GM12878 (cell line): ENCODE results near the gene RETREG1.

ENCODE experiments used
- ETV6 ChIP-seq, 2 experiments: fragments of 450-650 bp in 1 of 2; IDR thresholded peaks in 1 of 2; conservative IDR thresholded peaks in 1 of 2; 2 replicates each; pipeline ENCODE4 v1.6.1; 2014; ENCODE audit warnings: antibody characterized with exemption in 1 of 2, borderline replicate concordance in 1 of 2, low read depth in 1 of 2, mild to moderate bottlenecking in 1 of 2, moderate library complexity in 1 of 2
- MLLT1 ChIP-seq: fragments of 450-650 bp; IDR thresholded peaks from 2 replicates; pipeline ENCODE4 v1.6.1; 2016; ENCODE audit warnings: mild to moderate bottlenecking
- MXI1 ChIP-seq: fragments of 150-350 bp; IDR thresholded peaks from 2 replicates; pipeline ENCODE4 v1.6.1; 2011; ENCODE audit warnings: low read depth, mild to moderate bottlenecking, inconsistent platforms, low read length, improper control_type of control experiment
- NFIC ChIP-seq: IDR thresholded peaks from 2 replicates; pipeline ENCODE4 v1.6.1; 2012; ENCODE audit warnings: low read depth, mild to moderate bottlenecking, inconsistent platforms, low read length, moderate library complexity
- PAX8 ChIP-seq: fragments of 450-650 bp; IDR thresholded peaks from 2 replicates; pipeline ENCODE4 v1.6.1; 2017; ENCODE audit warnings: mild to moderate bottlenecking, moderate library complexity
- POLR2A ChIP-seq: IDR thresholded peaks from 2 replicates; pipeline ENCODE4 v1.6.1; 2011; ENCODE audit warnings: low read depth, mild to moderate bottlenecking, low read length
- RAD21 ChIP-seq: IDR thresholded peaks from 2 replicates; pipeline ENCODE4 v1.6.1; 2011; ENCODE audit warnings: mild to moderate bottlenecking, low read depth, low read length, moderate library complexity; ENCODE audit not compliant: insufficient read depth
- RBBP5 ChIP-seq: fragments of 200-600 bp; sonication (generic); conservative IDR thresholded peaks from 2 replicates; pipeline ENCODE4 v1.6.1; 2016
- REST ChIP-seq: IDR thresholded peaks from 2 replicates; pipeline ENCODE4 v1.6.1; 2012; ENCODE audit warnings: mild to moderate bottlenecking, low read depth, low read length
- SREBF2 ChIP-seq: IDR thresholded peaks from 2 replicates; pipeline ENCODE4 v1.6.1; 2012; ENCODE audit warnings: mild to moderate bottlenecking, low read length
- ZNF217 ChIP-seq: fragments of 450-650 bp; IDR thresholded peaks from 2 replicates; pipeline ENCODE4 v1.6.1; 2017; ENCODE audit warnings: antibody characterized with exemption, mild to moderate bottlenecking
- TF ChIP-seq, protein P1 (sequence below), 3 experiments: IDR thresholded peaks in 2 of 3; conservative IDR thresholded peaks in 1 of 3; 2 replicates each; pipeline ENCODE4 v1.5.1; 2011; ENCODE audit warnings: low read depth in 3 of 3, low read length in 3 of 3, mild to moderate bottlenecking in 3 of 3, control low read depth in 2 of 3, moderate library complexity in 2 of 3, inconsistent platforms in 1 of 3, mixed read lengths in 1 of 3; ENCODE audit not compliant: control insufficient read depth in 2 of 3, insufficient read depth in 1 of 3; ENCODE audit errors: extremely low read depth in 1 of 3

- TF ChIP-seq, protein P1, sequence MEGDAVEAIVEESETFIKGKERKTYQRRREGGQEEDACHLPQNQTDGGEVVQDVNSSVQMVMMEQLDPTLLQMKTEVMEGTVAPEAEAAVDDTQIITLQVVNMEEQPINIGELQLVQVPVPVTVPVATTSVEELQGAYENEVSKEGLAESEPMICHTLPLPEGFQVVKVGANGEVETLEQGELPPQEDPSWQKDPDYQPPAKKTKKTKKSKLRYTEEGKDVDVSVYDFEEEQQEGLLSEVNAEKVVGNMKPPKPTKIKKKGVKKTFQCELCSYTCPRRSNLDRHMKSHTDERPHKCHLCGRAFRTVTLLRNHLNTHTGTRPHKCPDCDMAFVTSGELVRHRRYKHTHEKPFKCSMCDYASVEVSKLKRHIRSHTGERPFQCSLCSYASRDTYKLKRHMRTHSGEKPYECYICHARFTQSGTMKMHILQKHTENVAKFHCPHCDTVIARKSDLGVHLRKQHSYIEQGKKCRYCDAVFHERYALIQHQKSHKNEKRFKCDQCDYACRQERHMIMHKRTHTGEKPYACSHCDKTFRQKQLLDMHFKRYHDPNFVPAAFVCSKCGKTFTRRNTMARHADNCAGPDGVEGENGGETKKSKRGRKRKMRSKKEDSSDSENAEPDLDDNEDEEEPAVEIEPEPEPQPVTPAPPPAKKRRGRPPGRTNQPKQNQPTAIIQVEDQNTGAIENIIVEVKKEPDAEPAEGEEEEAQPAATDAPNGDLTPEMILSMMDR (IDR thresholded peaks at IDR 0.05 in 2 of 3, conservative IDR thresholded peaks at IDR 0.05 in 1 of 3; ENCODE audit: control insufficient read depth in 2 of 3, extremely low read depth in 1 of 3, insufficient read depth in 1 of 3, low read depth in 3 of 3, low read length in 3 of 3) = no peak
- TF ChIP-seq RAD21 = no peak
- TF ChIP-seq RBBP5 = no peak
- TF ChIP-seq POLR2A = no peak
- TF ChIP-seq SREBF2 = no peak
- TF ChIP-seq PAX8 = no peak
- TF ChIP-seq MXI1 = no peak
- no peak for TF ChIP-seq NFIC
- no peak for TF ChIP-seq REST
- TF ChIP-seq ZNF217 = no peak
- no peak for TF ChIP-seq ETV6 (conservative IDR thresholded peaks at IDR 0.05 in 1 of 2, IDR thresholded peaks at IDR 0.05 in 1 of 2; ENCODE audit: borderline replicate concordance in 1 of 2, low read depth in 1 of 2)
- no peak for TF ChIP-seq MLLT1
These were observed 116.8 kb downstream of the RETREG1 start for GRCh38 chr5:16500024-16500423.
